Measurements from ENCODE around the gene GZF1. TPM values are rescaled to one million over a fixed set of nuclear protein-coding genes. Genes with fewer than 3 reads are reported as not detected.

The GZF1 gene
- 18.7 and 22.7 TPM in 2 replicates for total RNA-seq (2014; rRNA removed; shearing (Covaris generic))

DNA sequence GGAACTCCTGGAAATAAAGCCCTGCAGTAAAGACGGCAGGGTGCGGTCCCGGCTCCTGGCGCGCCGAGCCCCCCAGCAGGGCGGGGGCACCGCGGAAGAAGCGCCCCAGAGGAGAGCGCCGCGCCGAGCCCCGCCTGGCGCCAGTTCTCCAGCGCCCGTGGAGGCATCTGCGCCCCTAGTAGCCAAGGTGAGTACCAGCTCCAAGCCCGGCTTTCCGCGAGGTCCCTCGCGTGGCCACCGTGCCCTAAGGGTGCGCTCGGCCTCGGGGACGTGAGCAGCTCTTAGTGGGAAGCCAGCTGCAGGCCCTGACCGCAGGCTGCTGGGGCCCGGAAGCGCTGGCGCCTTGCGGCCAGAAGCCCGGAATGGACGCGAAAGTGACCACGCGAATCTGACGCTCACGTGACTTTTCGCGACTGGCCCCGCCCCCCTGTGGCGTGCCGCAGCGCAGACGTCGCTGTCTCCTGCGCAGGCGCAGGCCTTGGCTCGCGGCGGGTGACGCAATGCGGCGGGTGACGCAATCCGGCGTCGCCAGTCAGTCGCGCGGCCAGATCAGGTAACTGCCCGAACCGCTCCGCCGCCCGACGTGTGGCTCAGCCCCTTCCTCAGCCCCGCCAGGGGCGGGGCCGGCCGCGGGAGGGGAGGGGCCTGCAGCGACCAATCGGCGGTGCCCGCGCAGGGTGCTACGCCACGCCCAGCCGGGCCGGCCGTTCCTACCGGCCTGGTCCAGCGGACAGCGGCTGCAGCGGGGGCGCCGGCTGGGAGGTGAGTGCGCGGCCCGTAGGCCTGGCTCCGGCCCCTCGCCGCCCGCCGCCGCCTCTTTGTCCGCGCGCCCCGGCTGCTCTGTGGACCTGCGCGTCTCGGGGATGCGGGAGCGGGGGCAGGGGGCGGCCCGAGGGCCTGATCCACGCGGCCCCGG lies at the start of gene GZF1:
TSS of gene GZF1 (plus strand) at position 707 of the 916 bp plus-strand sequence. CDS start 2,202 bp downstream, outside the sequence.
- peak; percentile 96 for DNase-seq (ENCODE audit: low spot score)

DNA sequence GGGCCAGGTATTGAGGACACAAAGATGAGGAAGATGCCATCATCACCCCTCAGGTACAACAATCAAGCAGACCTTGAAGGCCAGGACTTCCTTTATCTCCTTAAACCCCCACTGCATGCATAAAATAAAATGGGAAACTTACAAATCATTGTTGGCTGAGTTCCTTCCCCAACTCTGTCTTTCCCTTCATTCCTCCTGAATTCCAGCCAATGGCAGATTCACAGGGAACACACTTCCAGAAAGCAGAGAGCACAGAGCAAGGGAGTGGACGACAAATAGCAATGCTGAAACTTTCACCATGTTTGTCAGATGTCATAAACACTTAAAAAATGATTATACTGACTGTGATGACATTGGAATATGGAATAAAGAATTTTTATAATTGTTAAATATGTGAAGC lies 48.7 kb upstream of the GZF1 start:
- no peak for DNase-seq (ENCODE audit: low spot score)

DNA sequence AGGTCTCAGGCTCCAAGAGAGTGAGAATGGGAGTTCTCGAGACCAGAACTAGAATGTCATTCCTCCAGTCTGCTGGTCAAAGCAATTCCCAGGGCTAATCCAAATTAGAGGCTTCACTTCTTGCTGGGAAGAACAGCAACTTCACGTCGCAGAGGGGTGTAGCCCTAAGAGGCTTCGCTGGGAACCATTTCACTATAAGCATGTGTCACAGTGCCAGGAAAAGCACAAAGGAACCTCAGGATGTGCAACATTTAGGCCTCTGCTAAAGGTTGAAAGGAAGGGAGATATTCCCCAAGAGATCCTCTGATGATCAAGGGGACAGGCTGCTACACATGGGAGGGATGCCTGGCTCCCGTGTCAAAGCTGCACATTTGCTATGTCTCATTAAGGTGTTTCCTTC lies 47.3 kb upstream of the GZF1 start:
- DNase-seq (ENCODE audit: low spot score) = no peak

DNA sequence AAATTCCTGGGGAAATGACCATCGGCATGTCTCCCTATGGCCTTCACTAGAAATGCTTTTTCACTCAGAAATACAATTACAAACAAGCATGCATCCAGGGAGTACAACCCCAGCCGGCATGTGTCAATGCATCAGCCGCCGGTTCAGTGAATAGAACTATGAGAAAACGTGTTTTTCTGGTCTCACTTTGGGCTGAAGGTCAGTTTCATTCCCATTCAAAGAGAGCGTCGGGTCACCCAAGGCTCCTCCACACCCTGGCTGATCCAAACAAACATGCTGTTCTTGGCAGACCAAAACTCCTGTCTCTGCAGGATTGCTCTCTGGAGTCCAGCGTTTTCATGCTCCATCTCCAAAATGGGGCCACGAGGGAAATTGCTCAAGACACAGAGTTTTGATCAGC lies 46.9 kb upstream of the GZF1 start:
- no peak for DNase-seq (ENCODE audit: low spot score)

DNA sequence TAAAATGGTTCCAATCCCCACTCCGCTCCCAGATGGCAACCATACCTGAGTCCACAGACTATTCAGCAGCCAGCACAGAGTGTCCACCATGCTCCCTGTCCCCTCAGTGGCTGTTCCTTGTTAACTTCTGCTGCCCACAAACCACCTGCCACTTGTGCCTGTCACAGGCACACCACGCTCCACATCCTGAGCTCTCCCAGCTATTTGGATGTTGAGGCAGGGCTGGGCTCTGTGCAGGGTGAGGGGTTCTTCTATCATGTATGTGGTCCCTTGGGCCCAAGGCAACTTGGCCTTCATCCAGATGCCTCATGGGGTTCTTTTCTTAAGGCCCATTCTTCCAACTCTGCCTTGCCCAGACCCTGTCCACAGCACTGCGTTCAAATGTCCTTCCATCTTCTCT lies 45.4 kb upstream of the GZF1 start:
- DNase-seq (ENCODE audit: low spot score) = no peak

DNA sequence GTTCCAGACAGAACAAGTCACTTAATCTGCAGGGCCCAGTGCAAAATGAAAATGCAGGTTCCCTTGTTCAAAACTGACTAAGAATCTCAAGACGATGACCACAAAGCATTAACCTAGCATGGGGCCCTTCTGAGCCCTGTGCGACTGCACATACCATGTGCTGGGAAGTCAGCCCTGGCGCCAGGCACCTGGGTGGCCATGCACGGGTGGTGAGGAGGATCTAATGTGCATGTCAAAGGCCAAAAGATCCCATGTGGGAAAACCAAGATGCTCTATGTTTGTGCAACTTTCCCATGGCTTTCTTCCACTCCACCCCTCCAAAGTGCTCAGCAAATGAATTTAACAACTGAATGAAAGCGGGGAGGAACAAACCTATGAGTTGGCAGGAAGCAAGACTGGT lies 44.9 kb upstream of the GZF1 start:
- no peak for DNase-seq (ENCODE audit: low spot score)

DNA sequence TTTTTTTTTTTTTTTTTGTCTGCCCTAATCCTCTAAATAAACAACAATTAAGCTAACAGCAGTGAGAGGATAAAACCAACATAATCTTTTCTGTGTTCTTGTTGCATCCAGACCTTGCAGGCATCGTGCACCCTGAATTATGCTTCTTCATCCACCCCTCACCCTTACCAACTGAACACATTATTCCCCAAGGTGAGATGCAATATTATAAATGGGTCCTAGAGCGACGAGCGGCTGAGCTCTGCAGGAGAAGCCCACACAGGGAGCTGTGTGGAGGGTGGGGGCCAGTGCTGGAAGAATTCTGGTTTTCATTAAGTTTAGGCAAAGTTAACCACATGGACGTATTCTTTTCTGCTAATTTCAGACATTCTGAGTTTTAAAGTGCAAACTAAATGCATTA lies 43.6 kb upstream of the GZF1 start:
- no peak for DNase-seq (ENCODE audit: low spot score)

DNA sequence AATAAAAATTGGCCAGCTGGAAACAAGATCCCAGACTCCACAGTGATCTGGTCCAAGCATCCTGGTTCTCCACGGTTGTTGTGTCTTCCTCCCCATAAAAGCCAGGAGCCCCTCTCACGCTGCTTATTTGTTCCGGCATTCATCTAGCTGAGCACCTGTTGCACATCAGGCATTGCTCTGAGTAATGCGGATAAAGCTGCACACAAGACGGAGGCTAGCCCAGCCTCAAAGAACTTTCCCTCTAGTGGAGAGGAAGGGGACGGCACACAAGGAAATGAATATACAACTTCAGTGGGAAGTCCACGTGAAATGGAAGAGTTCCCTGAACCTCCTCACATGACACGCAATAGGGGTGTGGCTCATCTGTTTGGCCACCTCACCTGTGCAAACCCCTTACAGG lies 41.7 kb upstream of the GZF1 start:
- DNase-seq (ENCODE audit: low spot score) = no peak

DNA sequence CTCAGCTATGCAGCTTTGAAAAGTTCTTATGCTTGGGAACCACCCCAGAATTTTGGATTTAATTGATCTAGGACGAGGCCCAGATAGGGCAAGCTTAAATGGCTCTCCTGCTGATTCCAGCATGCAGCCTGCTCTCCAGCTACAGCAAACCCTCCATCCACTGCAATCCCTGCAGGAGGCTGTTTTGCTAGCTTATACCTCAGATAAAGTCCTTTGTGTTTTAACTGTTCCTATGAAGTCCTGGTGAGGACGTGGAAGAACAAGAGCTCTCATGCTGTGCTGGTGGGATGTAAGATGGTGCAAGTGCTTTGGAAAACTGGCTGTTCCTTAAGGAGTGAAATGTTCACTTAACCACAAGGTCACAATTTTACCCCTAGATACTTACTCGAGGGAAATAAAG lies 36.9 kb upstream of the GZF1 start:
- DNase-seq (ENCODE audit: low spot score) = no peak

DNA sequence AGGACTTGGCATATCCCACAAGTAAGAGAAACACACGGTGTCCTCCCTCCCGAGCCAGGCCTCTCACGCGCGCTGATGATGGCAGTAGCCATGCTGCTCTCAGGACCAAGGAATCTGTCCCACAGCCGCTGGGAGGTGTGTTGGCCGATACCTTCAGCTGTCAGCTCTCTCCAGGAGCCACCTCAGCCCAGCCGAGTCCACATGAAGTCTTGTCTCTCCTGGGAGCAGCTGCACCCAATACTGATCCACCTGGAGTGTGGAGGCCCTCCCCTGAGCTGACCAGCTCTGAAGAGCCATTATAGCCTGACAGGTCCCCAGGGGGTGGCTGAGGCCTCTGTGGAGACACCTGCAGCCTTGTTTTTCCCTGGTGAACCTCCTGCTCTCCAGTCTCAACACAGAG lies 35.2 kb upstream of the GZF1 start:
- DNase-seq (ENCODE audit: low spot score) = no peak

DNA sequence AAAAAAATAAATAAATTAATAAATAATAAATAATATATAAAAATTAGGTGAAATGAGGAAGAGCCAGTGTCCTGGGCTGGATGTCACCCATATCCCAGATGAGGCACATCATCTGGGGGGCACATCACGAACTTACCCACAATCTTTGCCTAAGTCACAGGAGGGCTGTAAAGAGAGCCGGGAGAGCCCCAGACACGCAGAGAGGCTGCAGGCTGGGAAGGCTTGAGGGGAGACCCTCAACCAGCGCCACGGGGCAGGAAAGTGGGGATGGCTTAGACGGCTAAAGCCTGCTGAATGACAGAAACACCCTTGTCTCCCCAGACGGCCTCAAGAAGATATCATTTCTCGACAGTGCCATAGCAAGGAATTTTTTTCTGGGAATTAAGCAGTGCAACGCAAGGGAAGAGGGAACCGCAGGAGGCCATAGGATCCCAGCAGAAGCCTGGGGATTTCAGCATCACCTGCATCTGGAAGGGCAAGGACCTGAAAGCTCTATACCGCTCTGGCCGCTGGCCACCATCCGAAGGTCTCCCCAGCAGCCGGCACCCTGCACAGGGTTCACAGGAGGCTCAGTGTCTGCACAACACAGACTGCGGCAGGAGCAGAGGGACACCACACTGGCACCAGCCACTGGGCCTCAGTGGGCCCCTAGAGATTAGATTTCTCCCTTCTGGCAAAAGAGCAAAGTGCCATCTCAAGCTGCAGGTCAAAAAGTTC lies 34.2 kb upstream of the GZF1 start:
- no peak for DNase-seq (ENCODE audit: low spot score)

DNA sequence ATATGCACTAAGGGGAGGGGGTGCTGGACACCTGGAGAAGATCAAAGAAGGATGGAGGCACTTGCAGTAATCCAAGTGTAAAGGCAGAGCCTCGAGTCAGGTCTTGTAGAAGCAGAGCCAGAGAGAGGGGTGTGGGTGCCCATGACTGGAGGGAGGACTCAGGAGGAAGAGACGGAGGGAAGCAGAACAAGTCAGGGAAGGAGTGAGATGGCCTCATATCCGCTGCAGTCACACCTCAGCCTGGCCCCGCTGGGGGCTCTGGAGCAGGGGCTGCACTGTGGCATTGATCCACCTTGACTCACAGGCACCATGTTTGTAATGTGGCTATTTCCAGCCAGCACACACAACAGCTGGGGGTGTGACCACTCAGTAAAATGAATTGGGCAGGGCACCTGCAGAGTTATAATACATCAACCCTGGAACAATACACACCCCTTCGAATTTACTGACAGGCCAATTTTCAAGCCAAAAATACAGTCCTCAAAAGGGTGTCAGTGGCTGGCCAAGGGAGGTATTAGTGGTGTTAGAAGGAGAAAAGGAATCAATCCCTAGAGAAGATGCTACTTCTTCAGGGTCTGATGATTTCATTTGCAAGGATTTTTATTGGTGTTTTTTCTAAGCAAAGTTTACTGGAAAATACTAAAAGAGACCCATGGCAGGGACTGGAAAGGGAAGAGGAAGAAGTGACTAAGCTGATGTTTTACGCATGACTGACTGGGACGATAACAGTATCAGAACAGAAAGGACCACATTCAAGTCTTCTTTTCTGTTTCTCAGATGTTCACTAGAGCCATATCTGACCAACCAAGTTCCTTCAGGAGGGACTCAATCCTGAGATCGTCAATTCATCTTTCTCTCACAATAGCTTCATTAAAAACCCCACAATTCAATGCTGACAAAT lies 30.3 kb upstream of the GZF1 start:
- peak; percentile 10 for DNase-seq (ENCODE audit: low spot score)

DNA sequence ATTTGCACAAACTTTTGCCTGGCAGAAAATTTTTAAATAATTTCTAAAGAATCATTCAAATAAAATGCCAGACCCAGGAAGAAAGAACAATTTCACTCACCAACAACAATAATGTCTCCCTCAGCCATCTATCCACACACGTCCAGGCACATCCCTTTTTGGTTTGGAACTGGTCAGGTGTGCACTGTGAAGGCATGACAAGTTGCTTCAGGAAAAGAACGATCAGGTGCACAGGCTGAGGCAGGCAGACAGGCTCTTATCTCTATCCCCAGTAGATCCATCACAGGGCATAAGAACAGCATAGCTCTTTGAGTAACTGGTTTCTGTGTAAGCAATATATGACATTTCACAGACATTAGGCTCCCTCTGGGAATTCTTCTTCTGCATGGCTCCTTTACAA lies 29.5 kb upstream of the GZF1 start:
- no peak for DNase-seq (ENCODE audit: low spot score)

DNA sequence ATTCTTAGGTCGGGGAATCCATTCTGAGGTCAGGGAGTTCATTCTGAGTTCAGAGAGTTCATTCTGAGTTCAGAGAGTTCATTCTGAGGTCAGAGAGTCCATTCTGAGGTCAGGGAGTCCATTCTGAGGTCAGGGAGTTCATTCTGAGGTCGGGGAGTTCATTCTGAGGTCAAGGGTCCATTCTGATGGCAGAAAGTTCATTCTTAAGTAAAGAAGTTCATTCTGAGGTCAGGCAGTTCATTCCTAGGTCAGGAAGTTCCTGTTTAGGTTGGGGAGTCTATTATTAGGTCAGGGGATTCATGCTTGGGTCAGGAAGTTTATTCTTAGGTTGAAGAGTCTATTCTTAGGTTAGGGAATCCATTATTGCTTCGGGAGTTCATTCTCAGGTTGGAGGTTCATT lies 27.9 kb upstream of the GZF1 start:
- no peak for DNase-seq (ENCODE audit: low spot score)

DNA sequence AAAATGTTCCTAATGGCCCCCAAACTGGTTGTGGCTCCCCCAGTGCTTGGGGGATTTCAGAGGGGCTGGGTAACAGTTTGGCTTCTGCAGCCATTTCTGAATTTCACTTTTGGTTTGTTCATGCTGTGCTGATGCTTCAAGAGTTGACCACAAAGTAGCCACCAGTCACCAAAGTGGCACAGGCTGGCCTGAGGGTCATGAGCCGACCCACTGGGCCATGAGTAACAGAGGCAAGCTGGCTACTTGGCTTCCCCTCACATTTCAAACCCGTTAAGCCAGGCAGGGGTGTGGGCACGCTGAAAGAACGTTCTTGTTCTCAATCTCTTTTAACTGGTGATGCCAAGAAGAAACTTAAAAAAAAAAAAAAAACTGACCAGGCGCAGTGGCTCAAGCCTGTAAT lies 26.5 kb upstream of the GZF1 start:
- DNase-seq (ENCODE audit: low spot score) = no peak

DNA sequence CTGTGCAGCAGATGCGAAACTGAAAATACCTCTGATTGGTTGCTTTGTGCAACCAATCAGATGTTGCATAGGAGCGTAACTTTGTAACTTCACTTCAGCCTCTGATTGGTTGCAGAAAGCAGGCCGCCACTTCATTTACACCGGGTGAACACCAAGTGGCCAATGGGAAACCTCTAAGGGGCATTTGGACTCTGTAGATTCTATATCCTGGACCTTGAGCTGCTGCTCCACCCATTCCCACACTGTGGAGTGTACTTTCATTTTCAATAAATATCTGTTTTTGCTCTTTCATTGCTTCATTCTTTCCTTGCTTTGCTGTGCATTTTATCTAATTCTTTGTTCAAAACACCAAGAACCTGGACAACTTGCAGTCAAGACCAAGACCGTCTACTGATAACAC lies 25.5 kb upstream of the GZF1 start:
- no peak for DNase-seq (ENCODE audit: low spot score)

DNA sequence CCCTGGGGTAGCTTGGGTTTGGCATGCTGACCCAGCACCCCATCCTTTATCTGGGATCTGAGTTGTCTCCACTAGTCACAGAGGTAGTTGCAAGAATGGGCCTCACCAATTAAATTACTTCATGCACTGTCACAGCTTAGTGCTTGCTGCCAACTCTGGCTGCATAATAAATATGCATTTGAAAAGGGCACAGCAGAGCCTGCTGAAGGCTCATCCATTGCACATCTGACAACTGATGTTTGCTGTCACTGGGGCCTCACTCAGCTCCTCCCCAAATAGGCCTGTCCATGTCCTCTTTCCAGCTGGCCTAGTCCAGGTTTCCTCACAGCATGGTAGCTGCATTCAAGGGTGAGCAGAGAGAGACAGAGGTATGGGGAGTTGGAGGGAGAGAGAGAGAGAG lies 24.7 kb upstream of the GZF1 start:
- DNase-seq (ENCODE audit: low spot score) = no peak

DNA sequence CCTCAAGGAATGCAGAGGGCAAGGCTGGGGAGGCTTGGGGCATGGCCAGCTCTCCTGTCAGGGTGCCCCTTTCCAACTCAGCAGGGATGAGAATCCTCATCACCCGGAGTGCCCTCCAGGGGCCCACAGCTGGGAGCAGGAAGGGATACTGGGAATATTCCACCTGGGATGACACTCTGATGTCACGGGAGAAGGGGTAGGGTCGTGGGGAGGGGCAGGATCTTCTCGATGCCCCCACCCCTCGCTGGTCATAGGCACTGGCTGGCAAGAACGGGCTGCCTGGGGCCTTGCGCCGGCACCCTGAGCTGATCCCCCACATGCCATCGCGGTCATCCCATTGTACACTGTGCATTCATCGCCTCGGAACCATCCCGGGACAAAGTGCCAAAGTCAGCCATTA lies 22.0 kb upstream of the GZF1 start:
- DNase-seq (ENCODE audit: low spot score) = no peak

DNA sequence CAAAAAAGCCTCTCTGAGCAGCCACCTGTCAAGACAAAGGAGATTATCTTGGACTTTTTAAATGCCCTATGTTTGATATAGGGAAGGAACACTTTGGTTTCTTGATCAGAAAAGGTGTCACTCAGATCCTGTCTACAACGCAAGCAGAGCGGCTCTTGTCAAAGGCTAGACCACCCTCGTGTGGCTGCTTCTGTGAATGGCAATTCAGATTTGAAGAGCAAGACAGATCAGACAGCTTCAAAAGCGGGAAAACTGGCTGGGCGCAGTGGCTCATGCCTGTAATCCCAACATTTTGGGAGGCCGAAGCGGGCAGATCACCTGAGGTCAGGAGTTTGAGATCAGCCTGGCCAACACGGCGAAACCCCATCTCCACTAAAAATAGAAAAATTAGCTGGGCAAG lies 21.5 kb upstream of the GZF1 start:
- peak; percentile 38 for DNase-seq (ENCODE audit: low spot score)

DNA sequence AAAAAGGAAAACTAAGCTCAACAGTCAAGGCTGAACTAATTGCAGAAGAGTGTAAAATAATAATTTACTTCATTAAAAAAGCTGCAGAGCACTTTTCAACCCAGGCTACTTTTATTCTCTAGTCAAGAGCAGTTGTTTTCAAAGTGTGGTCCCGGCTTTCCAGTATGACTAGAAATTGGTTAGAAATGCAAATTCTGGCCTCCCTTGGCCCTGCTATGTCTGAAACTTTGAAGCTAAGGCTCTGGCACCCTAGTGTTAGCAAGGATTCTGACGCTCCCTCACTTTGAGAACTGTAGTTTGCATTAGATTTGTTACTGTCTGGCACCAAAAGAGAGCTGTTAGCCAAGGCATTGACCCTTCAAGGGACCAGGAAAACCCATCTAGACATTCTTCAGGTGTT lies 20.9 kb upstream of the GZF1 start:
- DNase-seq (ENCODE audit: low spot score) = no peak

DNA sequence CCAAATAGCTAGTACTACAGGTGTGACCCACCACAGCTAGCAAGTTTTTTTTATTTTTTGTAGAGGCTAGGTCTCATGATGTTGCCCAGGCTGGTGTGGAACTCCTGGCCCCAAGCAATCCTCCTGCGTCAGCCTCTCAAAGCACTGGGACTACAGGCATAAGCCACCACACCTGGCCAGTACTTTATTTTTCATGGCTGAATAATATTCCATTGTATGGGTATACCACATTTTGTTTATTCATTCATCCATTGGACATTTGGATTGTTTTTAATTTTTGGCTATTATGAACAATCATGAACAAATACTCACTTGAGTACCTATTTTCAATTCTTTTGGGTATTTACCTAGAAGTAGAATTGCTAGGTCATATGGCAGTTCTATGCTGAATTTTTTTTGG lies 18.4 kb upstream of the GZF1 start:
- DNase-seq (ENCODE audit: low spot score) = no peak

DNA sequence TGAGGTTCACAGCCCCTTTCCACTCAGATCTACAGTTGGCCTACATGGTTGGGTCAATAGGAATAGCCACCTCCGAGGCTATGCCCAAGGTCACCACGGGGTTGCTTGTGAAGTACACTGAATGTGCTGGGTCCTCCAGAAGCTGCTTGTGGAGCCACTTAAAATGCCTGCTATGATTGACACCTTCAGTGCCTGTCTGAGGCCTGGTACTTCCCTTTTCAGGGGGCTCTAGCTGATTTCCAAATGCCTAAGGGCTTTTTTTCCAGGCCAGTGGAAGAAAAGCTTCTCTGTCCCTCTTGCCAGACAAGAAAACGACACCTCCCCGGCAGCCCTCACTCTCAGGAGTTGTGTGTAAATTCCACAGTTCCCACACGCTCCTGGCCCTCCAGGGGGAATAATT lies 17.6 kb upstream of the GZF1 start:
- DNase-seq (ENCODE audit: low spot score) = no peak

Measured in A172 (cell line).